HepG2 (cell line): ENCODE results near the gene ICAM2. TPM values are rescaled to one million over a fixed set of nuclear protein-coding genes. Genes with fewer than 3 reads are reported as not detected.

Experiments used
- ATAC-seq: fragments of 200-7000 bp; cut with Tn5 transposase; 3 replicates; pipeline ENCODE4 v1.9.1; 2020; ENCODE audit warnings: mild to moderate bottlenecking, moderate library complexity
- BruUV-seq: library from RNA; stranded (reverse); fragments of 400-500 nt; replicated peaks from 2 replicates; lab custom pipeline; 2021; lab: Mats Ljungman, UMichigan
- CTCF ChIA-PET: fragments of 300-600 bp; formaldehyde crosslinking; extraction: SDS; loops from one replicate; lab custom pipeline; 2021; ENCODE audit warnings: low total read pairs, inconsistent platforms, low intra/inter-chr PET ratio; lab: Yijun Ruan, JAX
- POLR2A ChIA-PET: fragments of 350-600 bp; sonication (Branson Sonifier 250); formaldehyde crosslinking; loops from one replicate; lab custom pipeline; 2020; ENCODE audit warnings: antibody characterized with exemption, inconsistent platforms; lab: Yijun Ruan, JAX
- DNase-seq: peaks from one replicate; pipeline ENCODE4 v3.0.0-alpha.2; 2015; ENCODE audit warnings: low spot score
- FAIRE-seq: peaks from 3 replicates; lab custom pipeline; 2011; peaks lifted over from hg19 to GRCh38; lab: Jason Lieb, UNC
- H2AFZ ChIP-seq: one replicate; pipeline ENCODE4 v1.6.1; 2011; ENCODE audit warnings: low read length, inconsistent platforms
- H3K27ac ChIP-seq: fragments of 300-600 bp; 3 replicates; pipeline ENCODE4 v1.8.0; 2011; ENCODE audit warnings: mixed run types, mild to moderate bottlenecking, mixed read lengths, low read length, inconsistent platforms; ENCODE audit not compliant: insufficient read depth; ENCODE audit errors: extremely low read length
- H3K27me3 ChIP-seq, 2 experiments: fragments of 200-600 bp in 1 of 2; 2 replicates in 1 of 2; 3 replicates in 1 of 2; pipeline versions ENCODE4 v1.6.0 to v1.8.0; 2011; ENCODE audit warnings: low read length in 2 of 2, mild to moderate bottlenecking in 2 of 2, moderate library complexity in 2 of 2, inconsistent platforms in 1 of 2; ENCODE audit not compliant: insufficient read depth in 2 of 2, control insufficient read depth in 1 of 2
- H3K36me3 ChIP-seq, 2 experiments: fragments of 200-600 bp in 1 of 2; replicated peaks in 1 of 2; 2 replicates in 1 of 2; 3 replicates in 1 of 2; pipeline versions ENCODE4 v1.5.1 to v1.8.0; 2011; ENCODE audit warnings: low read length in 2 of 2, inconsistent platforms in 1 of 2; ENCODE audit not compliant: insufficient read depth in 2 of 2, control insufficient read depth in 1 of 2
- H3K4me1 ChIP-seq: 2 replicates; pipeline ENCODE4 v1.5.1; 2012; ENCODE audit warnings: low read length, inconsistent platforms; ENCODE audit not compliant: insufficient read depth
- H3K4me2 ChIP-seq: 2 replicates; pipeline ENCODE4 v1.6.0; 2011; ENCODE audit warnings: low read depth, low read length, inconsistent platforms
- H3K4me3 ChIP-seq, 3 experiments: fragments of 200-600 bp in 1 of 3; sonication (generic), shearing (Covaris generic) in 1 of 3; replicated peaks in 1 of 3; 2 replicates each; pipeline ENCODE4 v1.5.1; 2011 to 2016; ENCODE audit warnings: low read length in 3 of 3, inconsistent platforms in 2 of 3, low read depth in 2 of 3, mild to moderate bottlenecking in 2 of 3, control low read depth in 1 of 3, mixed read lengths in 1 of 3; ENCODE audit not compliant: insufficient read depth in 1 of 3
- H3K79me2 ChIP-seq: one replicate; pipeline ENCODE4 v1.6.1; 2011; ENCODE audit warnings: low read length, inconsistent platforms; ENCODE audit not compliant: insufficient read depth
- H3K9ac ChIP-seq: 2 replicates; pipeline ENCODE4 v1.6.0; 2011; ENCODE audit warnings: mild to moderate bottlenecking, low read depth, low read length, inconsistent platforms; ENCODE audit not compliant: insufficient read depth
- H3K9me3 ChIP-seq: 2 replicates; pipeline ENCODE4 v1.5.1; 2012; ENCODE audit warnings: mild to moderate bottlenecking, low read length
- H4K20me1 ChIP-seq: 2 replicates; pipeline ENCODE4 v1.6.0; 2011; ENCODE audit warnings: inconsistent platforms, mild to moderate bottlenecking, low read length, moderate library complexity; ENCODE audit not compliant: insufficient read depth
- ATF7 ChIP-seq, 2 experiments: fragments of 450-650 bp in 1 of 2; sonication (generic) in 1 of 2; formaldehyde crosslinking in 1 of 2; IDR thresholded peaks; 2 replicates each; pipeline versions ENCODE4 v1.4.0 to v1.6.1; 2016 to 2020; ENCODE audit warnings: antibody characterized with exemption in 1 of 2, mild to moderate bottlenecking in 1 of 2, missing genetic modification reagents in 1 of 2
- CEBPB ChIP-seq: IDR thresholded peaks from 2 replicates; pipeline ENCODE4 v1.6.1; 2011; ENCODE audit warnings: low read depth, low read length, improper control_type of control experiment, borderline replicate concordance
- HNF1B ChIP-seq: sonication (generic); formaldehyde crosslinking; IDR thresholded peaks from 2 replicates; pipeline ENCODE4 v1.5.1; 2020; ENCODE audit warnings: mild to moderate bottlenecking, moderate library complexity, missing genetic modification reagents
- KAT8 ChIP-seq: IDR thresholded peaks from 2 replicates; pipeline ENCODE4 v1.6.1; 2016; ENCODE audit warnings: missing genetic modification reagents, missing compliant biosample characterization
- PCBP2 ChIP-seq: fragments of 200-400 bp; formaldehyde crosslinking; optimal IDR thresholded peaks from 2 replicates; pipeline ENCODE3; 2018; ENCODE audit warnings: low read length, low read depth; ENCODE audit not compliant: poor library complexity, severe bottlenecking
- SOX6 ChIP-seq, 2 experiments: fragments of 450-650 bp in 1 of 2; sonication (generic) in 1 of 2; formaldehyde crosslinking in 1 of 2; IDR thresholded peaks; 2 replicates each; pipeline versions ENCODE4 v1.4.0 to v1.6.1; 2017 to 2020; ENCODE audit warnings: antibody characterized with exemption in 1 of 2, mild to moderate bottlenecking in 1 of 2, missing genetic modification reagents in 1 of 2
- SRSF1 ChIP-seq: fragments of 200-400 bp; formaldehyde crosslinking; optimal IDR thresholded peaks from 2 replicates; pipeline ENCODE3; 2017; ENCODE audit warnings: mild to moderate bottlenecking, low read depth, low read length, moderate library complexity
- ZFP82 ChIP-seq: sonication (generic); formaldehyde crosslinking; IDR thresholded peaks from 2 replicates; pipeline ENCODE4 v1.5.1; 2020; ENCODE audit warnings: mild to moderate bottlenecking, missing genetic modification reagents, borderline replicate concordance
- ZNF281 ChIP-seq: sonication (generic); formaldehyde crosslinking; IDR thresholded peaks from 2 replicates; pipeline ENCODE4 v1.4.0; 2020; ENCODE audit warnings: missing genetic modification reagents, borderline replicate concordance
- ZNF720 ChIP-seq: sonication (generic); formaldehyde crosslinking; IDR thresholded peaks from 2 replicates; pipeline ENCODE4 v1.4.0; 2020; ENCODE audit warnings: missing genetic modification reagents
- WGBS: methylation state at CpG from one replicate; pipeline ENCODE4 v1.1.6; 2017; ENCODE audit warnings: low lambda C conversion rate; 5-methylcytosine and 5-hydroxymethylcytosine counted together
- in situ Hi-C: cut with HindIII; loops from 2 replicates; pipeline ENCODE4 v1.10.0; 2017; ENCODE audit warnings: low pct_unique_long_range_greater_than_20kb; ENCODE audit not compliant: extremely low pct_ligation_motif_present
- intact Hi-C: fragments of 100-400 bp; cut with micrococcal nuclease; formaldehyde crosslinking; loops from one replicate; pipeline ENCODE4 v1.10.0; 2022; ENCODE audit not compliant: unreplicated experiment
- polyA plus RNA-seq, 8 experiments: library from polyadenylated mRNA; depleted of rRNA in 3 of 8; stranded (reverse) in 7 of 8; unstranded in 1 of 8; fragments of >200 nt; fragmentation: Illumina TruSeq in 4 of 8; extraction: Trizol in 4 of 8; gene quantifications; 2 replicates each; pipeline versions ENCODE4 v1.2.1 to v1.2.3, GENCODE V29; 2011 to 2016; ENCODE audit warnings: low read depth in 4 of 8, missing spikeins in 1 of 8, mixed read lengths in 1 of 8; ENCODE audit not compliant: insufficient read depth in 1 of 8
- total RNA-seq, 5 experiments: library from RNA; depleted of rRNA; stranded (reverse); fragments of >200 nt; fragmentation: Illumina TruSeq; extraction: Trizol; gene quantifications; 2 replicates each; pipeline ENCODE4 v1.2.3, GENCODE V29; 2016; ENCODE audit warnings: low read depth in 1 of 5
- TF ChIP-seq, protein P1 (sequence below): sonication (generic); formaldehyde crosslinking; IDR thresholded peaks from 2 replicates; pipeline ENCODE4 v1.4.0; 2020; ENCODE audit warnings: missing genetic modification reagents

The ICAM2 gene
- total and polyA plus RNA-seq, 2 of the 13 experiments (the other 11 are each of a cell fraction or from before 2014, with no cell fraction given) = 10.9 to 20.8 TPM

- TF ChIP-seq ZNF281 (CRISPR knock-in tag) (no peak), ZFP82 (CRISPR knock-in tag) (0 out of 2 replicates have a peak, but pooled peaks have one; percentile 7), PCBP2 (no peak), KAT8 (CRISPR knock-in tag) (no peak), ATF7 (IDR thresholded peaks at IDR 0.05) (peak; percentile 97), ATF7 (CRISPR knock-in tag; IDR thresholded peaks at IDR 0.05) (no peak)
Measured at GRCh38 chr17:64024215-64024654, 3.8 kb upstream of the ICAM2 start (continued).

DNA sequence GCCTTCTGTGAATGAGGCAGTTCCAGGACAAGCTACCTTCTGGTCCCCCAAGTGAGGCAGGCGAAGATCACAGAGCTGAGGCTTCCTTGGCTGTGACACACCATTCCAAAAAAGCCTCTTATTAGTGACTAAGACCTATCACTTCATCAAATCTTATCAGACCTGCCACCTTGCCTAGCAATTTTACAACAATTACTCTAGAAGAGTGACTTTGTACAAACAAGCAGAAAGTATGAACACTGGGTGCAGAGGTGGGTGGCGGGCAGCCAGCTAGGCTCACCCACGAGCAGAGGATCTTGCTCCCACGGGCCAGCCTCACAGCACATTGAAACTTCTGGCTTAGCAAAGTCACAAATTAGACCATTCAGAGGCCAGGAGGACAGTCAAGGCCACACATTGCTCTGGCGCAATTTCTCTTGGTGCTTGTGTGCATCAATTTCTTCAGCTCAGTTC lies 2.2 kb upstream of the ICAM2 start:
- no peak overlapping the region for H3K27ac ChIP-seq
- H3K79me2 ChIP-seq = no peaks in the 10 kb centered on the region
- H3K27me3 ChIP-seq = no peaks in the 10 kb centered on the region; a peak in 1 of 5 replicates
- H3K36me3 ChIP-seq = no peaks in the 10 kb centered on the region
- WGBS = 10% methylated on average over 5 of the region's 5 CpGs
- BruUV-seq = no TSS peak
- no peaks in the 10 kb centered on the region for H4K20me1 ChIP-seq
- H2AFZ ChIP-seq = no peak overlapping the region
- ChIA-PET POLR2A (interaction anchor here (1.3 kb wide), 1 partner anchor 123 kb away, joined by 3 read pairs; no protein-coding TSS in a partner anchor), CTCF (no interaction called here)
- H3K9me3 ChIP-seq = no peaks in the 10 kb centered on the region
- FAIRE-seq (no peak), ATAC-seq (no peak), DNase-seq (no peak)
- H3K4me1 ChIP-seq = peaks cover 58% of the 10 kb centered on the region
- intact Hi-C loops (no loop called here), in situ Hi-C loops (no loop called here)
- H3K4me2 ChIP-seq = no peak overlapping the region
- no peak overlapping the region for H3K4me3 ChIP-seq
- H3K9ac ChIP-seq = no peak overlapping the region
- TF ChIP-seq HNF1B (CRISPR knock-in tag) (peak; percentile 23; the same call in 1 of the 2 replicates), ZNF720 (CRISPR knock-in tag) (no peak), SRSF1 (no peak), CEBPB (peak; percentile 60; the same call in 1 of the 2 replicates), SOX6 (IDR thresholded peaks at IDR 0.05) (no peak), SOX6 (CRISPR knock-in tag; IDR thresholded peaks at IDR 0.05) (0 out of 2 replicates have a peak, but pooled peaks have one; percentile 10)
- TF ChIP-seq, protein P1, sequence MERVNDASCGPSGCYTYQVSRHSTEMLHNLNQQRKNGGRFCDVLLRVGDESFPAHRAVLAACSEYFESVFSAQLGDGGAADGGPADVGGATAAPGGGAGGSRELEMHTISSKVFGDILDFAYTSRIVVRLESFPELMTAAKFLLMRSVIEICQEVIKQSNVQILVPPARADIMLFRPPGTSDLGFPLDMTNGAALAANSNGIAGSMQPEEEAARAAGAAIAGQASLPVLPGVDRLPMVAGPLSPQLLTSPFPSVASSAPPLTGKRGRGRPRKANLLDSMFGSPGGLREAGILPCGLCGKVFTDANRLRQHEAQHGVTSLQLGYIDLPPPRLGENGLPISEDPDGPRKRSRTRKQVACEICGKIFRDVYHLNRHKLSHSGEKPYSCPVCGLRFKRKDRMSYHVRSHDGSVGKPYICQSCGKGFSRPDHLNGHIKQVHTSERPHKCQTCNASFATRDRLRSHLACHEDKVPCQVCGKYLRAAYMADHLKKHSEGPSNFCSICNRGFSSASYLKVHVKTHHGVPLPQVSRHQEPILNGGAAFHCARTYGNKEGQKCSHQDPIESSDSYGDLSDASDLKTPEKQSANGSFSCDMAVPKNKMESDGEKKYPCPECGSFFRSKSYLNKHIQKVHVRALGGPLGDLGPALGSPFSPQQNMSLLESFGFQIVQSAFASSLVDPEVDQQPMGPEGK (CRISPR knock-in tag) = no peak
